Thyroid gland (tissue), 4 donors: ENCODE data around the gene GRM8. TPM values are rescaled to one million over a fixed set of nuclear protein-coding genes. Genes with fewer than 3 reads are reported as not detected.

Source experiments
- DNase-seq, 2 donors: peaks; one replicate each; pipeline ENCODE4 v3.0.0-alpha.2; 2019
- H3K27ac ChIP-seq, 3 donors: fragments of 200-600 bp; sonication (generic); 1 replicate in 2 of 3; 2 replicates in 1 of 3; pipeline ENCODE4 v1.5.1; 2016 to 2019; ENCODE audit warnings: mild to moderate bottlenecking in 1 of 3, moderate library complexity in 1 of 3
- H3K27me3 ChIP-seq: fragments of 200-600 bp; sonication (generic); one replicate; pipeline ENCODE4 v1.5.1; 2019
- H3K36me3 ChIP-seq, 2 donors: fragments of 200-600 bp; sonication (generic); one replicate each; pipeline ENCODE4 v1.5.1; 2016 to 2019
- H3K4me1 ChIP-seq, 2 donors: fragments of 200-600 bp; sonication (generic); one replicate each; pipeline ENCODE4 v1.5.1; 2017 to 2019
- H3K4me3 ChIP-seq, 3 donors: fragments of 200-600 bp; sonication (generic); replicated peaks in 1 of 3; 1 replicate in 2 of 3; 2 replicates in 1 of 3; pipeline ENCODE4 v1.5.1; 2016; ENCODE audit warnings: mild to moderate bottlenecking in 1 of 3
- H3K9me3 ChIP-seq: fragments of 200-600 bp; sonication (generic); one replicate; pipeline ENCODE4 v1.5.1; 2017
- CTCF ChIP-seq, 6 experiments: fragments of 200-600 bp in 3 of 6; fragments of 450-650 bp in 3 of 6; sonication (generic) in 3 of 6; IDR thresholded peaks; one replicate each; pipeline ENCODE4 v1.5.1; 2016 to 2019; ENCODE audit warnings: antibody characterized with exemption in 6 of 6, mild to moderate bottlenecking in 2 of 6, inconsistent platforms in 1 of 6, moderate library complexity in 1 of 6
- POLR2A ChIP-seq, 2 donors: fragments of 450-650 bp; IDR thresholded peaks; one replicate each; pipeline ENCODE4 v1.6.1; 2017; ENCODE audit warnings: antibody characterized with exemption in 2 of 2, mild to moderate bottlenecking in 2 of 2, moderate library complexity in 1 of 2
- WGBS, 2 donors: methylation state at CpG; one replicate each; pipeline ENCODE4 v1.1.5; 2017; 5-methylcytosine and 5-hydroxymethylcytosine counted together
- intact Hi-C: fragments of 100-400 bp; cut with DNase I; formaldehyde crosslinking; loops from one replicate; pipeline ENCODE4 v1.15.1; 2023
- total RNA-seq, 4 donors: library from RNA; depleted of rRNA; stranded (reverse); fragments of >200 nt; gene quantifications; one replicate each; pipeline ENCODE4 v1.2.3, GENCODE V29; 2016

The GRM8 gene
- total RNA-seq, 4 donors from 2014 or later = 0.54 to 9.5 (median 4.8) TPM

GRCh38 chr7:126959649-126960048, 293.1 kb downstream of the GRM8 start:
- intact Hi-C loops = no loop called here
- DNase-seq = no peak
- H3K4me3 ChIP-seq = no peak overlapping the region
- no peaks in the 10 kb centered on the region for H3K27me3 ChIP-seq
- no peak overlapping the region for H3K27ac ChIP-seq
- no peaks in the 10 kb centered on the region for H3K4me1 ChIP-seq
- TF ChIP-seq POLR2A (IDR thresholded peaks at IDR 0.05) = no peak
- no peak for TF ChIP-seq CTCF (IDR thresholded peaks at IDR 0.05)
- no peaks in the 10 kb centered on the region for H3K36me3 ChIP-seq
- H3K9me3 ChIP-seq = no peaks in the 10 kb centered on the region

- Histone ChIP-seq H3K4me1 (no peaks in the 10 kb centered on the region), H3K27me3 (no peaks in the 10 kb centered on the region), H3K9me3 (no peaks in the 10 kb centered on the region), H3K4me3 (no peak overlapping the region), H3K36me3 (no peaks in the 10 kb centered on the region), H3K27ac (no peak overlapping the region)
- no peak for DNase-seq
- WGBS, 2 donors = 95 to 97% methylated on average over 17 of the region's 17 CpGs
- intact Hi-C loops = no loop called here
- TF ChIP-seq CTCF (IDR thresholded peaks at IDR 0.05) = no peak
Observed at GRCh38 chr7:126958367-126958766, 294.4 kb downstream of the GRM8 start.

- Histone ChIP-seq H3K4me3 (no peak overlapping the region), H3K27me3 (no peaks in the 10 kb centered on the region), H3K4me1 (no peaks in the 10 kb centered on the region), H3K9me3 (no peaks in the 10 kb centered on the region), H3K36me3 (no peaks in the 10 kb centered on the region), H3K27ac (no peak overlapping the region)
- 92% methylated on average over 2 to 7 of the region's 9 CpGs for WGBS, 2 donors
- TF ChIP-seq CTCF (IDR thresholded peaks at IDR 0.05) (no peak), POLR2A (IDR thresholded peaks at IDR 0.05) (no peak)
- intact Hi-C loops = no loop called here
- no peak for DNase-seq
Observed at GRCh38 chr7:126957443-126957842, 295.3 kb downstream of the GRM8 start.

GRCh38 chr7:126953461-126953860, 299.3 kb downstream of the GRM8 start:
- intact Hi-C loops = no loop called here
- TF ChIP-seq CTCF (IDR thresholded peaks at IDR 0.05) (no peak), POLR2A (IDR thresholded peaks at IDR 0.05) (no peak)

GRCh38 chr7:126948664-126949063, 304.1 kb downstream of the GRM8 start:
- TF ChIP-seq CTCF (IDR thresholded peaks at IDR 0.05) (no peak), POLR2A (IDR thresholded peaks at IDR 0.05) (no peak)
- no peaks in the 10 kb centered on the region for H3K9me3 ChIP-seq
- H3K27ac ChIP-seq = no peak overlapping the region
- no peak for DNase-seq
- WGBS, 2 donors = 90 to 96% methylated on average over 4 of the region's 4 CpGs
- H3K27me3 ChIP-seq = no peaks in the 10 kb centered on the region
- intact Hi-C loops = no loop called here
- H3K4me3 ChIP-seq = no peak overlapping the region
- H3K4me1 ChIP-seq = no peaks in the 10 kb centered on the region
- H3K36me3 ChIP-seq = no peaks in the 10 kb centered on the region

More at GRCh38 chr7:126953461-126953860, 299.3 kb downstream of the GRM8 start:
- DNase-seq = no peak
- Histone ChIP-seq H3K4me1 (no peaks in the 10 kb centered on the region), H3K4me3 (no peak overlapping the region), H3K27me3 (no peaks in the 10 kb centered on the region), H3K9me3 (no peaks in the 10 kb centered on the region), H3K27ac (no peak overlapping the region), H3K36me3 (no peaks in the 10 kb centered on the region)
- 16 to 19% methylated on average over 2 of the region's 2 CpGs for WGBS, 2 donors
